Endothelial cell of umbilical vein (primary cell): Measurements from ENCODE around the gene NINL. TPM values are rescaled to one million over a fixed set of nuclear protein-coding genes. Genes with fewer than 3 reads are reported as not detected.

Source experiments
- BruUV-seq: library from RNA; stranded (reverse); fragments of 400-500 nt; replicated peaks from 2 replicates; lab custom pipeline; 2021; lab: Mats Ljungman, UMichigan
- CTCF ChIA-PET: fragments of 300-600, 350-600 bp; sonication (Branson Sonifier 250); formaldehyde crosslinking; loops from one replicate; lab custom pipeline; 2021; ENCODE audit warnings: antibody characterized with exemption, inconsistent platforms; lab: Charles Lee
- POLR2A ChIA-PET: fragments of 300-600, 350-600 bp; sonication (Branson Sonifier 250); formaldehyde crosslinking; loops from one replicate; lab custom pipeline; 2021; ENCODE audit warnings: antibody characterized with exemption, inconsistent platforms; lab: Charles Lee
- DNase-seq: peaks from one replicate; pipeline ENCODE4 v3.0.0-alpha.2; 2011; ENCODE audit warnings: low read depth, low spot score
- FAIRE-seq: peaks from 2 replicates; lab custom pipeline; 2011; peaks lifted over from hg19 to GRCh38; lab: Jason Lieb, UNC
- H2AFZ ChIP-seq: 2 replicates; pipeline ENCODE4 v1.6.0; 2012; ENCODE audit warnings: low read depth, low read length, control low read depth, inconsistent platforms
- H3K27ac ChIP-seq: 2 replicates; pipeline ENCODE4 v1.5.1; 2011; ENCODE audit warnings: low read depth, mild to moderate bottlenecking, control low read depth, low read length, moderate library complexity; ENCODE audit not compliant: insufficient read depth
- H3K27me3 ChIP-seq, 2 experiments: 2 replicates each; pipeline versions ENCODE4 v1.6.0 to v1.6.1; 2011; ENCODE audit warnings: low read length in 2 of 2, mixed read lengths in 1 of 2; ENCODE audit not compliant: control insufficient read depth in 2 of 2, insufficient read depth in 2 of 2
- H3K36me3 ChIP-seq, 2 experiments: 2 replicates in 1 of 2; 3 replicates in 1 of 2; pipeline ENCODE4 v1.5.1; 2011; ENCODE audit warnings: low read length in 2 of 2, mild to moderate bottlenecking in 1 of 2, moderate library complexity in 1 of 2; ENCODE audit not compliant: control insufficient read depth in 2 of 2, insufficient read depth in 2 of 2; ENCODE audit errors: extremely low read depth in 1 of 2
- H3K4me1 ChIP-seq: 3 replicates; pipeline ENCODE4 v1.5.1; 2011; ENCODE audit warnings: mild to moderate bottlenecking, low read length; ENCODE audit not compliant: control insufficient read depth, insufficient read depth; ENCODE audit errors: extremely low read depth
- H3K4me2 ChIP-seq: 2 replicates; pipeline ENCODE4 v1.6.1; 2011; ENCODE audit warnings: low read length, control low read depth, mixed read lengths; ENCODE audit not compliant: insufficient read depth
- H3K4me3 ChIP-seq, 3 experiments: fragments of 200-600 bp in 1 of 3; sonication (generic), shearing (Covaris generic) in 1 of 3; replicated peaks in 1 of 3; 2 replicates each; pipeline ENCODE4 v1.5.1; 2011 to 2016; ENCODE audit warnings: control low read depth in 3 of 3, low read length in 3 of 3, mild to moderate bottlenecking in 2 of 3, inconsistent platforms in 1 of 3, low read depth in 1 of 3, moderate library complexity in 1 of 3; ENCODE audit not compliant: insufficient read depth in 1 of 3
- H3K79me2 ChIP-seq: 2 replicates; pipeline ENCODE4 v1.6.0; 2012; ENCODE audit warnings: low read length, inconsistent platforms; ENCODE audit not compliant: control insufficient read depth, insufficient read depth
- H3K9ac ChIP-seq: replicated peaks from 2 replicates; pipeline ENCODE3; 2011; ENCODE audit warnings: low read length, control low read depth; ENCODE audit not compliant: insufficient read depth; ENCODE audit errors: extremely low read depth
- H3K9me1 ChIP-seq: replicated peaks from 3 replicates; pipeline ENCODE4 v1.6.0; 2011; ENCODE audit warnings: mild to moderate bottlenecking, low read length; ENCODE audit not compliant: control insufficient read depth, insufficient read depth; ENCODE audit errors: extremely low read depth
- H3K9me3 ChIP-seq: replicated peaks from 2 replicates; pipeline ENCODE4 v1.5.1; 2012; ENCODE audit warnings: low read length, inconsistent platforms; ENCODE audit not compliant: control insufficient read depth, insufficient read depth
- H4K20me1 ChIP-seq: replicated peaks from 2 replicates; pipeline ENCODE3; 2011; ENCODE audit warnings: mild to moderate bottlenecking, low read length; ENCODE audit not compliant: control insufficient read depth, insufficient read depth; ENCODE audit errors: extremely low read depth
- CTCF ChIP-seq, 2 donors: IDR thresholded peaks; 1 replicate in 1 of 2; 2 replicates in 1 of 2; pipeline ENCODE4 v1.5.1; 2011; ENCODE audit warnings: low read length in 2 of 2, mild to moderate bottlenecking in 2 of 2, moderate library complexity in 2 of 2, control low read depth in 1 of 2, inconsistent platforms in 1 of 2, low read depth in 1 of 2; ENCODE audit not compliant: insufficient read depth in 1 of 2; ENCODE audit errors: extremely low read depth in 1 of 2
- EZH2 ChIP-seq: IDR thresholded peaks from 2 replicates; pipeline ENCODE4 v1.6.1; 2012; ENCODE audit warnings: borderline replicate concordance, low read depth, mild to moderate bottlenecking, moderate library complexity, low read length, inconsistent platforms; ENCODE audit not compliant: severe bottlenecking
- FOS ChIP-seq: IDR thresholded peaks from 2 replicates; pipeline ENCODE4 v1.6.1; 2011; ENCODE audit warnings: mild to moderate bottlenecking, low read length, moderate library complexity, borderline replicate concordance; ENCODE audit not compliant: insufficient read depth
- GATA2 ChIP-seq: IDR thresholded peaks from 2 replicates; pipeline ENCODE4 v1.7.0; 2011; ENCODE audit warnings: low read depth, mild to moderate bottlenecking, moderate library complexity, mixed read lengths, low read length; ENCODE audit not compliant: insufficient read length, insufficient read depth
- JUN ChIP-seq: IDR thresholded peaks from 2 replicates; pipeline ENCODE4 v1.6.1; 2011; ENCODE audit warnings: borderline replicate concordance, low read depth; ENCODE audit not compliant: insufficient read length, insufficient read depth
- MYC ChIP-seq: IDR thresholded peaks from one replicate; pipeline ENCODE4 v1.6.1; 2011; ENCODE audit warnings: mild to moderate bottlenecking, low read depth, low read length
- POLR2A ChIP-seq: IDR thresholded peaks from 2 replicates; pipeline ENCODE4 v1.6.1; 2012; ENCODE audit warnings: low read depth, mild to moderate bottlenecking, control low read depth, low read length
- POLR2AphosphoS5 ChIP-seq: IDR thresholded peaks from 2 replicates; pipeline ENCODE4 v1.6.1; 2012; ENCODE audit warnings: low read depth, mild to moderate bottlenecking, control low read depth, low read length, moderate library complexity; ENCODE audit not compliant: insufficient read depth
- dilution Hi-C: fragments of 300-500 bp; cut with MboI; formaldehyde crosslinking; loops from one replicate; pipeline ENCODE4 v1.15.0; 2019; ENCODE audit warnings: low sequenced_read_pairs; ENCODE audit not compliant: extremely low pct_ligation_motif_present
- intact Hi-C: fragments of 100-400 bp; cut with micrococcal nuclease; formaldehyde crosslinking; loops from one replicate; pipeline ENCODE4 v1.10.0; 2022
- polyA plus RNA-seq, 4 experiments: library from polyadenylated mRNA; depleted of rRNA in 3 of 4; stranded (reverse) in 3 of 4; unstranded in 1 of 4; fragments of >200 nt; gene quantifications; 2 replicates each; pipeline versions ENCODE4 v1.2.1 to v1.2.3, GENCODE V29; 2011 to 2012; ENCODE audit warnings: missing spikeins in 1 of 4
- total RNA-seq: library from RNA; stranded (reverse); gene quantifications from 2 replicates; pipeline ENCODE4 v1.2.3, GENCODE V29; 2021
- TF ChIP-seq, protein P1 (sequence below): IDR thresholded peaks from 2 replicates; pipeline ENCODE4 v1.6.1; 2011; ENCODE audit not compliant: insufficient read depth, insufficient read length

NINL gene
- total and polyA plus RNA-seq, 2 donors (not counting 3 experiments of a cell fraction or from before 2014, with no cell fraction given), result 13.2 to 25.5 TPM

- TF ChIP-seq CTCF (IDR thresholded peaks at IDR 0.05; ENCODE audit: extremely low read depth in 1 of 2, insufficient read depth in 1 of 2, low read depth in 1 of 2, low read length in 2 of 2) (no peak), GATA2 (no peak), EZH2 (no peak), POLR2AphosphoS5 (no peak), FOS (no peak), MYC (no peak), JUN (no peak), POLR2A (no peak)
- TF ChIP-seq, protein P1, sequence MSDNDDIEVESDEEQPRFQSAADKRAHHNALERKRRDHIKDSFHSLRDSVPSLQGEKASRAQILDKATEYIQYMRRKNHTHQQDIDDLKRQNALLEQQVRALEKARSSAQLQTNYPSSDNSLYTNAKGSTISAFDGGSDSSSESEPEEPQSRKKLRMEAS, result no peak
- dilution Hi-C loops, result no loop called here
These were observed 93.8 kb downstream of the NINL start for GRCh38 chr20:25491446-25492038.

More at GRCh38 chr20:25491446-25492038, 93.8 kb downstream of the NINL start:
- no TSS peak for BruUV-seq
- Histone ChIP-seq H3K27ac (no peak overlapping the region), H3K4me3 (no peak overlapping the region), H3K79me2 (no peaks in the 10 kb centered on the region), H3K4me1 (peaks cover 8% of the 10 kb centered on the region), H3K36me3 (peaks cover 0 to 15% of the 10 kb centered on the region in 2 experiments), H3K4me2 (no peak overlapping the region), H2AFZ (no peak overlapping the region), H4K20me1 (no peaks in the 10 kb centered on the region), H3K9me3 (no peaks in the 10 kb centered on the region), H3K27me3 (no peaks in the 10 kb centered on the region), H3K9ac (no peak overlapping the region), H3K9me1 (no peaks in the 10 kb centered on the region)
- intact Hi-C loops, result no loop called here
- CTCF ChIA-PET, result interaction anchor here (1.1 to 1.4 kb wide), 2 partner anchors 10 to 17 kb away, joined by 3 to 5 read pairs; no protein-coding TSS in a partner anchor
- POLR2A ChIA-PET, result no interaction called here
- DNase-seq (no peak), FAIRE-seq (no peak)
